D721Med (cell line): ENCODE measurements around the gene PPP2R1A.

Experiments used
- DNase-seq: peaks from one replicate; pipeline ENCODE4 v3.0.0; 2011; ENCODE audit warnings: low spot score; ENCODE audit not compliant: insufficient read length
- FAIRE-seq: peaks from 2 replicates; lab custom pipeline; 2011; peaks lifted over from hg19 to GRCh38; lab: Jason Lieb, UNC
- CTCF ChIP-seq: IDR thresholded peaks from 2 replicates; pipeline ENCODE4 v1.5.1; 2012; ENCODE audit warnings: mild to moderate bottlenecking, control low read depth; ENCODE audit not compliant: insufficient read depth; ENCODE audit errors: missing control alignments

The PPP2R1A gene

DNA sequence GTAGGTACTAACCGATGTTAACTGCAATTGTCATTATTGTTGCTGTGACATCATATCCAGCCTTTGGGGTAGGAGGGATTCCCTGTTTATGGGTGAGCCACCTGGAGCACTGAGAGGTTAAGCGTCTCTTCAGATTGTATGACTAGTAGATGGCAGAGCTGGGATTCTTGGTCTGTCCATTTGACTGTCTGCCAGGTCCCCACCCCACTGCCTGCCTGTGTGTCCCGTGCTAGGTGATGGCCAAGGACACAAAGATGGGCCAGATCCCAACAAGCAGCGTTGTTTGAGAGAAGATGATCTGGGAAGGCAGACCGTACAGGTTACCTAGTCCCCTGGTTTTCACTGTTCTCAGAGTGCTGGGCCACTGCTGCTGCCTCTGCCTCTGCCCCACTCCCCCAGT is 16.6 kb downstream of the PPP2R1A start:
- DNase-seq, result no peak
- no peak for FAIRE-seq
- TF ChIP-seq CTCF, result no peak

- DNase-seq, result no peak
- FAIRE-seq, result no peak
- TF ChIP-seq CTCF, result no peak
Measured at GRCh38 chr19:52211203-52211602, 21.4 kb downstream of the PPP2R1A start.

GRCh38 chr19:52211926-52212571 is 22.2 kb downstream of the PPP2R1A start:
- TF ChIP-seq CTCF, result no peak
- no peak for FAIRE-seq
- no peak for DNase-seq

- DNase-seq, result no peak
- no peak for TF ChIP-seq CTCF
- FAIRE-seq, result no peak
Measured at GRCh38 chr19:52212572-52213255, 22.9 kb downstream of the PPP2R1A start.

DNA sequence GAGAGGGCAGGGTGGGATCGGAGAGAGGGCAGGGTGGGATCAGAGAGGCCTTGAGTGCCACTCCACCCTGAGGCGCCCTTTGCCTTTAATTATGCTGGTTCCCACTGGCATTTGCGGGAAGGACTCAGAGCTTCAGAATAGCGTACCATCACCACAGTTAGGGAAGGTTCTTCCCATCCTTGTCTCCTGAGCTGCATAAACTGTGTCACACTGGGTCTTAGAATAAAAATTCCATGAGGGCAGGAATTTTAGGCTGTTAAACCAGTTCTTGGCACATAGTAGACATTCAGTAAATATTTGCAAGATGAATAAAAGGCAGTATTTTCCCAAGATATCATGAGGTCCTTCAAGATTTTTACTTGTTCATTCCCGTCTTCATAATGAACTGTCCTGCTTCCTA is 24.4 kb downstream of the PPP2R1A start:
- FAIRE-seq, result no peak
- no peak for TF ChIP-seq CTCF
- DNase-seq, result no peak

DNA sequence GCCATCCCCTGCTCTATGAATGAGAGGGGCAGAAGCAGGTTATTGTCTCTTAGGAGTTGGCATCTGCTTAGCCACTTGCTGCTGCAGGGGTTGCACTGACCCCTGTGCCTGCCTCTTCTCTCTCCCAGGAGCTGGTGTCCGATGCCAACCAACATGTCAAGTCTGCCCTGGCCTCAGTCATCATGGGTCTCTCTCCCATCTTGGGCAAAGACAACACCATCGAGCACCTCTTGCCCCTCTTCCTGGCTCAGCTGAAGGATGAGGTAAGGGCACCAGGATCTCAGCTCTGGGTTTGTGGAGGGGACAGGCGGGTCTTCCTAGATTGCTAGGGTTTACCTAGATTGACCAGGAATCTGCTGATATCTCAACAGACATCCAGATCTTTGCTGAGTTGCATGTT is 26.5 kb downstream of the PPP2R1A start:
- TF ChIP-seq CTCF, result no peak
- FAIRE-seq, result no peak
- DNase-seq, result no peak

- FAIRE-seq (no peak), DNase-seq (no peak)
- no peak for TF ChIP-seq CTCF
Measured at GRCh38 chr19:52217576-52217975, 27.7 kb downstream of the PPP2R1A start.
